H1 (cell line): ENCODE measurements around the gene MT2A.

Experiments
- BACH1 ChIP-seq: IDR thresholded peaks from 2 replicates; pipeline ENCODE4 v1.6.1; 2012; ENCODE audit warnings: low read length, improper control_type of control experiment
- POLR2A ChIP-seq, 2 experiments: IDR thresholded peaks; 1 replicate in 1 of 2; 2 replicates in 1 of 2; pipeline ENCODE4 v1.6.1; 2011; ENCODE audit warnings: low read depth in 2 of 2, low read length in 2 of 2, mild to moderate bottlenecking in 2 of 2; ENCODE audit errors: control extremely low read depth in 1 of 2
- SP1 ChIP-seq: IDR thresholded peaks from 2 replicates; pipeline ENCODE4 v1.6.1; 2011; ENCODE audit warnings: low read depth, low read length
- SUZ12 ChIP-seq: fragments of 200-600 bp; sonication (generic); IDR thresholded peaks from 2 replicates; pipeline ENCODE4 v1.6.1; 2012; ENCODE audit warnings: mild to moderate bottlenecking, inconsistent platforms, low read length, moderate library complexity, mixed read lengths
- ZNF274 ChIP-seq: IDR thresholded peaks from 2 replicates; pipeline ENCODE4 v1.7.0; 2012; ENCODE audit warnings: low read length, borderline replicate concordance; ENCODE audit errors: extremely low read depth
- TF ChIP-seq, protein P1 (sequence below), 3 experiments: IDR thresholded peaks; 1 replicate in 2 of 3; 2 replicates in 1 of 3; pipeline versions ENCODE4 v1.5.1 to v1.6.1; 2011; ENCODE audit warnings: low read length in 3 of 3, mild to moderate bottlenecking in 3 of 3, inconsistent platforms in 2 of 3, low read depth in 1 of 3, moderate library complexity in 1 of 3; ENCODE audit not compliant: insufficient read depth in 1 of 3; ENCODE audit errors: control extremely low read depth in 1 of 3

DNA sequence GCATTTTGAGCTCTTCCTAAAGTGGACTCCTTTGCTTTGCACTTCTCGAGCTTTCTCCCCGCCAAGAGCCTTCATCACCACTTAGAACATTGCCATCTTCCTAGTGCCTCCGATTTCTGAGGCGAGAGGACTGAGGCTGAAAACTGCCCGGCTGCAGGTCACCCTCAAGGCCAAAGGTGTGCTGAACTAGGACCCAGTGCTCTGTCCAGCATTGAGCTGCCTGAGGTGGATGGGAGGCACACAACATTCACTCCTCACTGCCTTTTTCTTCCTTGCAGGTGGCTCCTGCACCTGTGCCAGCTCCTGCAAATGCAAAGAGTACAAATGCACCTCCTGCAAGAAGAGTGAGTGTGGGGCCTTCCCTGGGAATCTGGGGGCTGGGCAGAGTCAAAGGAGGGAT is 35.4 kb downstream of the MT2A start:
- TF ChIP-seq, protein P1, sequence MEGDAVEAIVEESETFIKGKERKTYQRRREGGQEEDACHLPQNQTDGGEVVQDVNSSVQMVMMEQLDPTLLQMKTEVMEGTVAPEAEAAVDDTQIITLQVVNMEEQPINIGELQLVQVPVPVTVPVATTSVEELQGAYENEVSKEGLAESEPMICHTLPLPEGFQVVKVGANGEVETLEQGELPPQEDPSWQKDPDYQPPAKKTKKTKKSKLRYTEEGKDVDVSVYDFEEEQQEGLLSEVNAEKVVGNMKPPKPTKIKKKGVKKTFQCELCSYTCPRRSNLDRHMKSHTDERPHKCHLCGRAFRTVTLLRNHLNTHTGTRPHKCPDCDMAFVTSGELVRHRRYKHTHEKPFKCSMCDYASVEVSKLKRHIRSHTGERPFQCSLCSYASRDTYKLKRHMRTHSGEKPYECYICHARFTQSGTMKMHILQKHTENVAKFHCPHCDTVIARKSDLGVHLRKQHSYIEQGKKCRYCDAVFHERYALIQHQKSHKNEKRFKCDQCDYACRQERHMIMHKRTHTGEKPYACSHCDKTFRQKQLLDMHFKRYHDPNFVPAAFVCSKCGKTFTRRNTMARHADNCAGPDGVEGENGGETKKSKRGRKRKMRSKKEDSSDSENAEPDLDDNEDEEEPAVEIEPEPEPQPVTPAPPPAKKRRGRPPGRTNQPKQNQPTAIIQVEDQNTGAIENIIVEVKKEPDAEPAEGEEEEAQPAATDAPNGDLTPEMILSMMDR (IDR thresholded peaks at IDR 0.05; ENCODE audit: control extremely low read depth in 1 of 3, insufficient read depth in 1 of 3, low read depth in 1 of 3, low read length in 3 of 3) = no peak
- peak; percentile 38; the same call in 1 of the 2 replicates for TF ChIP-seq SUZ12
- no peak for TF ChIP-seq POLR2A (IDR thresholded peaks at IDR 0.05; ENCODE audit: control extremely low read depth in 1 of 2, low read depth in 2 of 2, low read length in 2 of 2)
- no peak for TF ChIP-seq ZNF274
- TF ChIP-seq SP1 = no peak
- no peak for TF ChIP-seq BACH1
